ENCODE measurements around the gene MLXIP. TPM values are rescaled to one million over a fixed set of nuclear protein-coding genes. Genes with fewer than 3 reads are reported as not detected.

The MLXIP gene
- total and polyA plus RNA-seq, 2 of the 13 experiments (the other 11 are each of a cell fraction or from before 2014, with no cell fraction given) = 5.3 to 6.7 TPM

DNA sequence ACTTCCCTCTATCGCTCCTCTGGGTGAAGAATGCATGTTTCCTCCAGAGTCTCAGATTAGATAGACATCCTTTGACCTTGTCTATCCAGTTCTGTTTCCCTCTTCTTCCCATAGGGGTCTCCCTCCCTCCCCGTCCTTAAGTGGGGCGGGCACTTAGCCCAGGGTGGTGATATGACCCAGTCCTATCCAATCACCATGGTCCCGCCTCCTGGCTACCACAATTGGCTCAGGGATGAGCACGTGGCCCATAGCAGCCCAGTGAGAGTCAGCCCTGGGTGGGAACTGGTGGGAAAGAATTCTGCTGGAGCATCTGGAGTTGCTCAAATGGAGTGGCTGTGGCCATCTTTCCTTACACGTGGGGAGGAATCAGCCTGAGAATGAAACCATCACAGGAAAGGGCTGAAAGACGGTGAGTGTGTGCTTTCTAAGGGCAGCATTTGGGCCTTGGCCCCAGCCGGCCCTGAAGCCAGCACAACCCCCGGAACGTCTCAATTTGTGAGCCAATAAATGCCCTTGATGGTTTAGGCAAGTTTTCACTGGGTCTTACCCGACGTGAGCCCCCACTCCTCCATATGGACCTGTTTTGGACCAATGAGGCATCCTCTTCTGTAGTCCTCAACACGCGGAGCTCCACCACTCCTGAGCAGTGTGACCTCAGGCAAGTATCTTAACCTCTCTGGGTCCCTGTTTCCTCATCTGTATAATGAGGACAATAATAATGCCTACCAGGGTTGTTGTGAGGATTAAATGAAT is 14.4 kb upstream of the MLXIP start (continued):
- TF ChIP-seq, protein P1, sequence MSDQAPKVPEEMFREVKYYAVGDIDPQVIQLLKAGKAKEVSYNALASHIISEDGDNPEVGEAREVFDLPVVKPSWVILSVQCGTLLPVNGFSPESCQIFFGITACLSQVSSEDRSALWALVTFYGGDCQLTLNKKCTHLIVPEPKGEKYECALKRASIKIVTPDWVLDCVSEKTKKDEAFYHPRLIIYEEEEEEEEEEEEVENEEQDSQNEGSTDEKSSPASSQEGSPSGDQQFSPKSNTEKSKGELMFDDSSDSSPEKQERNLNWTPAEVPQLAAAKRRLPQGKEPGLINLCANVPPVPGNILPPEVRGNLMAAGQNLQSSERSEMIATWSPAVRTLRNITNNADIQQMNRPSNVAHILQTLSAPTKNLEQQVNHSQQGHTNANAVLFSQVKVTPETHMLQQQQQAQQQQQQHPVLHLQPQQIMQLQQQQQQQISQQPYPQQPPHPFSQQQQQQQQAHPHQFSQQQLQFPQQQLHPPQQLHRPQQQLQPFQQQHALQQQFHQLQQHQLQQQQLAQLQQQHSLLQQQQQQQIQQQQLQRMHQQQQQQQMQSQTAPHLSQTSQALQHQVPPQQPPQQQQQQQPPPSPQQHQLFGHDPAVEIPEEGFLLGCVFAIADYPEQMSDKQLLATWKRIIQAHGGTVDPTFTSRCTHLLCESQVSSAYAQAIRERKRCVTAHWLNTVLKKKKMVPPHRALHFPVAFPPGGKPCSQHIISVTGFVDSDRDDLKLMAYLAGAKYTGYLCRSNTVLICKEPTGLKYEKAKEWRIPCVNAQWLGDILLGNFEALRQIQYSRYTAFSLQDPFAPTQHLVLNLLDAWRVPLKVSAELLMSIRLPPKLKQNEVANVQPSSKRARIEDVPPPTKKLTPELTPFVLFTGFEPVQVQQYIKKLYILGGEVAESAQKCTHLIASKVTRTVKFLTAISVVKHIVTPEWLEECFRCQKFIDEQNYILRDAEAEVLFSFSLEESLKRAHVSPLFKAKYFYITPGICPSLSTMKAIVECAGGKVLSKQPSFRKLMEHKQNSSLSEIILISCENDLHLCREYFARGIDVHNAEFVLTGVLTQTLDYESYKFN (CRISPR knock-in tag; conservative IDR thresholded peaks at IDR 0.05) = no peak
- no peak for TF ChIP-seq ZNF326 (CRISPR knock-in tag; IDR thresholded peaks at IDR 0.05; ENCODE audit: borderline replicate concordance)
- TF ChIP-seq NFYB (CRISPR knock-in tag; IDR thresholded peaks at IDR 0.05) = peak; percentile 93
- TF ChIP-seq SIX1 (CRISPR knock-in tag; IDR thresholded peaks at IDR 0.05; ENCODE audit: borderline replicate concordance) = no peak
- no peak; the same call in 1 of the 2 replicates for TF ChIP-seq ETV6 (CRISPR knock-in tag; conservative IDR thresholded peaks at IDR 0.05)
- TF ChIP-seq KAT8 (CRISPR knock-in tag; IDR thresholded peaks at IDR 0.05) = peak; percentile 69
- TF ChIP-seq, protein P2, sequence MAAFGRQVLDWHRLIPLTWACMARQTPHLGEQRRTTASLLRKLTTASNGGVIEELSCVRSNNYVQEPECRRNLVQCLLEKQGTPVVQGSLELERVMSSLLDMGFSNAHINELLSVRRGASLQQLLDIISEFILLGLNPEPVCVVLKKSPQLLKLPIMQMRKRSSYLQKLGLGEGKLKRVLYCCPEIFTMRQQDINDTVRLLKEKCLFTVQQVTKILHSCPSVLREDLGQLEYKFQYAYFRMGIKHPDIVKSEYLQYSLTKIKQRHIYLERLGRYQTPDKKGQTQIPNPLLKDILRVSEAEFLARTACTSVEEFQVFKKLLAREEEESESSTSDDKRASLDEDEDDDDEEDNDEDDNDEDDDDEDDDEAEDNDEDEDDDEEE (CRISPR knock-in tag; IDR thresholded peaks at IDR 0.05) = peak; percentile 24; the same call in 1 of the 2 replicates
- TF ChIP-seq, protein P3, sequence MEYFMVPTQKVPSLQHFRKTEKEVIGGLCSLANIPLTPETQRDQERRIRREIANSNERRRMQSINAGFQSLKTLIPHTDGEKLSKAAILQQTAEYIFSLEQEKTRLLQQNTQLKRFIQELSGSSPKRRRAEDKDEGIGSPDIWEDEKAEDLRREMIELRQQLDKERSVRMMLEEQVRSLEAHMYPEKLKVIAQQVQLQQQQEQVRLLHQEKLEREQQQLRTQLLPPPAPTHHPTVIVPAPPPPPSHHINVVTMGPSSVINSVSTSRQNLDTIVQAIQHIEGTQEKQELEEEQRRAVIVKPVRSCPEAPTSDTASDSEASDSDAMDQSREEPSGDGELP (IDR thresholded peaks at IDR 0.05; ENCODE audit: borderline replicate concordance, low read depth) = peak; percentile 5; the same call in 1 of the 2 replicates
- 0 out of 2 replicates have a peak, but pooled peaks have one; percentile 22 for TF ChIP-seq ZNF256 (CRISPR knock-in tag; conservative IDR thresholded peaks at IDR 0.05)
- no peak for TF ChIP-seq ZNF225 (CRISPR knock-in tag; IDR thresholded peaks at IDR 0.05)
- TF ChIP-seq ZNF451 (CRISPR knock-in tag; IDR thresholded peaks at IDR 0.05) = no peak; the same call in 1 of the 2 replicates
- TF ChIP-seq MIER2 (CRISPR knock-in tag; IDR thresholded peaks at IDR 0.05) = no peak
- no peak for TF ChIP-seq THYN1 (CRISPR knock-in tag; IDR thresholded peaks at IDR 0.05; ENCODE audit: borderline replicate concordance, low read depth)
- no peak for TF ChIP-seq MLLT10 (CRISPR knock-in tag; IDR thresholded peaks at IDR 0.05)
- TF ChIP-seq NFKB2 (CRISPR knock-in tag; IDR thresholded peaks at IDR 0.05; ENCODE audit: borderline replicate concordance) = no peak; the same call in 1 of the 2 replicates
- TF ChIP-seq, protein P4, sequence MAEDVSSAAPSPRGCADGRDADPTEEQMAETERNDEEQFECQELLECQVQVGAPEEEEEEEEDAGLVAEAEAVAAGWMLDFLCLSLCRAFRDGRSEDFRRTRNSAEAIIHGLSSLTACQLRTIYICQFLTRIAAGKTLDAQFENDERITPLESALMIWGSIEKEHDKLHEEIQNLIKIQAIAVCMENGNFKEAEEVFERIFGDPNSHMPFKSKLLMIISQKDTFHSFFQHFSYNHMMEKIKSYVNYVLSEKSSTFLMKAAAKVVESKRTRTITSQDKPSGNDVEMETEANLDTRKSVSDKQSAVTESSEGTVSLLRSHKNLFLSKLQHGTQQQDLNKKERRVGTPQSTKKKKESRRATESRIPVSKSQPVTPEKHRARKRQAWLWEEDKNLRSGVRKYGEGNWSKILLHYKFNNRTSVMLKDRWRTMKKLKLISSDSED (CRISPR knock-in tag; IDR thresholded peaks at IDR 0.05) = no peak
- TF ChIP-seq ZNF496 (CRISPR knock-in tag; IDR thresholded peaks at IDR 0.05; ENCODE audit: insufficient replicate concordance) = no peak
- TF ChIP-seq HNF4A (CRISPR knock-in tag; IDR thresholded peaks at IDR 0.05) = no peak
- TF ChIP-seq SOX13 (IDR thresholded peaks at IDR 0.05) = no peak
- no peak for TF ChIP-seq SOX13 (CRISPR knock-in tag; conservative IDR thresholded peaks at IDR 0.05 in 1 of 2, IDR thresholded peaks at IDR 0.05 in 1 of 2)
- no peak for TF ChIP-seq ELF3 (CRISPR knock-in tag; IDR thresholded peaks at IDR 0.05)
- no peak for TF ChIP-seq ZFYVE20 (CRISPR knock-in tag; IDR thresholded peaks at IDR 0.05; ENCODE audit: borderline replicate concordance, low read depth)
- 0 out of 2 replicates have a peak, but pooled peaks have one; percentile 12 for TF ChIP-seq AHR (CRISPR knock-in tag; IDR thresholded peaks at IDR 0.05)
- TF ChIP-seq ZNF605 (CRISPR knock-in tag; IDR thresholded peaks at IDR 0.05) = no peak; the same call in none of the 2 replicates
